ENCODE results near the gene RETREG2.

The RETREG2 gene

DNA sequence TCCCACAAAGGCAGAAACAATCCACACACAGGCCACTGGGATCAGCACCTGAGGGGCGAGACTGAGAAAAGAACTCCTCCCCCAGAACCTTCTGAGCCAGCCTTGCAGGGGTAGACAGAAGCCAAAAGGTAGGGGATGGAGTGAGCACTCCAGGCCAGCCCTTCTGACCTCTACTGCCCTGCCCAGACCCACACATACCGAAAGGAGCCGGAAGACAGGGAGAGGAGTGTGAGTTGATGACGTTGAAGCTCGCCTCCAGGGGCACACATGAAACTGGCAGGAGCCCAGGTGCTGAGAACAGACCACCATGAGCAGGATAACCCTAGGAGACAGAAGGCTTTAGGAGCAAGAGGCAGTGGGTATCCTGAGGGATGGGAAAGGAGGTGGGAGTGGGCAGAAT, 10.1 kb upstream of the RETREG2 start:
- H3K4me3 ChIP-seq (ENCODE audit: low read depth, low read length): no peak overlapping the region
- DNase-seq (ENCODE audit: low read depth): no peak

DNA sequence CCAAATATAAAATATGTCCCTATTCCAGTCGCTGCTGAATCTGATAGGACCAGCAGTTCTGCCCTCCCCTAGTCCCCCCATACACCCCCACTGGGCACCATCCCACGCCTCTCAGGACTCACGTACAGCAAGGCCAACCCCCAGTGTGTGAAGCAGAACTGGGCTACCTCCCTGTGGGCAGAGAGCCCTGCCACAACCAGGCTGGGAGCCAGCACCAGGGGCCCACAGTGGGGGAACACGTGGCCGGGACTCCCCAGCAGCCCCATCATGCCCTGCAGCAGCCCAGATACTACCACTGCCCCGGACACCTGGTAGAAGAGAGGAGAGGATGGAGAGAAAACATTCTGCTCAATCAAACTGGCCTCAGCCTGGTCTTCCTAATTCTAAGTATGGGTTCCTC, 9.5 kb upstream of the RETREG2 start:
- H3K4me3 ChIP-seq (ENCODE audit: low read depth, low read length): no peak overlapping the region
- no peak for DNase-seq (ENCODE audit: low read depth)

DNA sequence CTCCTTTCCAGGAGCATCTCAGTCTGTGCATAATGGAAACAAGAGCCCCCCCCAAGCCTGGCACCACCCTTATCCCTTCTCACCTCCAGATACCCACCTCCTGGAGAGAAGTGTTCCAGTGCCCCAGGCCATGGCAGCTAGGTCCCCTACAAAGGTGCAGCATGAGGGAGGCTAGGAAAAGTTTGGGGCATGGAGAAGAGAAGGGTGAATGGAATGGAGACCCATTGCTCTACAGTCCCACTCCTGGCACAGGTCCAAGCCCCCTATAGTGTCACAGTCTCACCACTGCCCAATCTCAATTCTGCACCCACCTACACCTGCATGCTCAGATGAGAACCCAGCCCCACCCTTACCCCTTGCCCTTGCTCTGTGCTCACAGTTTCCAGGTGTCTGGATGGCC, 9.1 kb upstream of the RETREG2 start:
- DNase-seq (ENCODE audit: low read depth): no peak
- no peak overlapping the region for H3K4me3 ChIP-seq (ENCODE audit: low read depth, low read length)

DNA sequence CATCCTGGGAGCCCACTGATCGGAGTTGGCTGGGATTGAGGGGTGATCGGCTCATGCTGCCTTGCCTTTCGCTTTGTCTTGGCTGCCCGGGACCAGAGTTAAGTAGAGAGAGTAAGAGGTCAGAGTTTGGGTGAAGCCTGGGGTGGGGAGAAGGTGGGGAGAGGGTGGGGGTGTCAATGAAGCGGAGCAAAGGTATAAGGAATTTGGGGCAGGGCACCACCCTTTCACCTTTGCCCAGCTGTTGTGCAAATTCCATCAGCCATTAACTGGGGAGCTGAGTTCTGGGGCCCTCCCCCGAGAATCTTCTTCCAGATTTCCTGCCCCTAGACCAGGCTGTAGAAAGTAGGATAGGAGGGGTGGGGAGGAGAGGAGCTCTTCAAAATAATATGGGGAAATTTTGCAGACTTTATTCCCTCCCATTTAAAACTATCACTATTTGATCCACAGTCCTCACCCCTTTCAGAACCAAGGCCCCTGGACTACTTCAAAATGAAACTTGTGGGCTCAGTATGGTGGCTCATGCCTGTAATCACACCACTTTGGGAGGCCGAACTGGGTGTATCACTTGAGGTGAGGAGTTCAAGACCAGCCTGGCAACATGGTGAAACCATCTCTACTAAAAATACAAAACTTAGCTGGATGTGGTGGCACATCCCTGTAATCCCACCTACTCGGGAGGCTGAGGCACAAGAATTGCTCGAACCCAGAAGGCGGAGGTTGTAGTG, 8.0 kb upstream of the RETREG2 start, which contains the start of gene SLC23A3:
SLC23A3 (minus strand) TSS at position 100 of the 725 bp plus-strand sequence; CDS start at position 55, 45 bp downstream.
- no peak within 1 kb of the TSS for H3K4me3 ChIP-seq (ENCODE audit: low read depth, low read length)
- DNase-seq (ENCODE audit: low read depth): no peak

DNA sequence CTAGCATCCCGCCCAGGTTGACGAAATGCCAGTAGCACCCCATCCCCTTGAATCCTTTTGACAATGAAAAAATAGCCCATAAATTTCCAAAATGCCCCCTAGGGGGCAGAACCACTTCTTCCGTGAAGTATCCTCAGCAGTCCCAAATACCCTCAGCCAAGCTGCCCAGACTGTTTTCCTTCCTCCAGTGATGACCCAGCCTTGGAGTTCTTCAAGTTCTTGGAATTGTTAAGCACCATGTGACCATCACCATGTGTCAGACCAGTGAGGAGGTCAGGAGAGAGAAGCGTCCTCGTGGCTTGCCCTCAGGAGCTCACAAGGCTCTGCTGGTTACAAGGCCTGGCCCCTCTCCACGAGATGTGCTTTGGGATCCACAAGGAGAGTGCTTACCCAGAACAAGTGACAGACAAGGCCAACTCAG, 6.8 kb upstream of the RETREG2 start:
- peak; percentile 51 for DNase-seq (ENCODE audit: low read depth)
- no peak overlapping the region for H3K4me3 ChIP-seq (ENCODE audit: low read depth, low read length)

DNA sequence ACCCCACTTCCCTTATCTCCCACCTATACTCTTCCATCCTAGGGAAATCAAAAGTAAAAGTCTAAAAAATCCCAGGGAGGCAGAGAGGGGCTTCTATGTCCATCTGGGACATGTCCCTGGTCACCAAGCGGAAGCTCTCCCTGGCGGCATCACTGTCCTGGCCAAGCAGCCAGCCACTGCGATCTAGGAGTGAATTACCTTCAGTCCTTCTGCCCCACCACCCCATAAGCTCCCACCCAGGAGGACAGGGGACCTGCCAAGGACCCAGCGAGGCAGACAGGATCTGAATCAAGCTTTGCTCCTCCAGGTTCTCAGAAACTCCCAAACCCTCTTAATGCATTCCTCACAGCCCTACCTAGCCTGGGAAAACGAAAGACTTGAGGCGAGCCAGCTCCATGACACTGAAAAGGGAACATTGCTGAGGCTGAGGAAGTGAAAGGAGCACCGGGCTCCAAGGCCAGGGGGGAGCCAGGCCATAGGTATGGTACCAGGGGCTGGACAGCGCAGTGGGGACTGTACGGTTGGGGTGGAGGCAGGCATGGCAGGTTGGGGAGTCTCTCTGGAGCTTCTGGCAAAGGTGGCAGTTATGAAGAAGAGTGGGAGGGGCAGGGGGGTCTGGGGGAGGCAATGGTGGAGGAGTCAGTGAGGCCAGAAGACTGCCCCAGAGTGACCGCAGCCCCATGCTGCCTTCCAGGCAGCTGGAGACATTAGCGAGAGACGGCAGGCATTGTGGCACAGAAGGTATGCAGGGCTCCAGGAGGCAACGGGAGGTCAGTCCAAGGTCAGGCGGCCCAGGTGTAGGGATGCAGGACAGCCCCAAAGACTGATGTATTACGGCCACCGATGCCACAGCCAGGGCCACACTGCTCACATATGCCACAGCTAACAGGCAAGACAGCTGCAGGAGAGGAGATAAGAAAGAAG, 5.6 kb upstream of the RETREG2 start:
- DNase-seq (ENCODE audit: low read depth): no peak
- no peak overlapping the region for H3K4me3 ChIP-seq (ENCODE audit: low read depth, low read length)

DNA sequence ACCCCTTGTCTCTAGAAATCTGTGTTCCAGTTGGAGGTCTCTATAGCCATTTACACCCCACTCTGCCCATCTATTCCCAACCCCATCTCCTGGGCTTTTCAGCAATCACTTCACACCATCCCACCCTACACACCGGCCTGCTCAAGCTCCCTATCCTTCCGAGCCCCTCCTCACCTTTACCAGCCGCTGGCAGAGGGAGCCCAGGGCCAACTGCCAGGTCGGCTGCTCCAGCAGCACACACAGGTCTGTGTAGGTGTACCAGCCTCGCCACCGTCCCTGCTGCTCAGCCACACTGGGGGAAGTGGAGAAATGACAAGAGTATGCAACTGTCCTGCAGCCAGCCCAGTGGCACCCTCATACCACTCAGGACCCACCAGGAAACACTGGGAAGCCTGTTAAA, 4.9 kb upstream of the RETREG2 start:
- H3K4me3 ChIP-seq (ENCODE audit: low read depth, low read length): no peak overlapping the region
- no peak for DNase-seq (ENCODE audit: low read depth)

DNA sequence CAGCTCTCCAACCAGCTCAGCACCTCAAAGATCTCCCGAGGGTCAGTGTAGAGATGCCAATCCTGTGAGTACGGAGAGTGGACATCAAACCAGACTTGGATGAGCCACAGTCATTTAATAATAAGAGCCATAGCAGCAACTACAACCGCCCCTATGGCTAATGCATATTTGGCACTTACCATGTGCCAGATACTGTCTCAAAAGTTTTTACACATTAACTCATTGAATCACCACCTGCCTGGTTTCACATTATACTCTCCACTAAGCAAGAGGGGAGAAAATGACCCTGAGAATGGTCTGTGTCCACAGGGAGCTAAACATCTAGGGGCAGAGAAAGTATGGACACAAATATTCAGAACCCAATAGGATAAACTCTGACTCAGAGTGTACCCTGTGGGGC, 3.9 kb upstream of the RETREG2 start:
- H3K4me3 ChIP-seq (ENCODE audit: low read depth, low read length): no peak overlapping the region
- DNase-seq (ENCODE audit: low read depth): no peak

DNA sequence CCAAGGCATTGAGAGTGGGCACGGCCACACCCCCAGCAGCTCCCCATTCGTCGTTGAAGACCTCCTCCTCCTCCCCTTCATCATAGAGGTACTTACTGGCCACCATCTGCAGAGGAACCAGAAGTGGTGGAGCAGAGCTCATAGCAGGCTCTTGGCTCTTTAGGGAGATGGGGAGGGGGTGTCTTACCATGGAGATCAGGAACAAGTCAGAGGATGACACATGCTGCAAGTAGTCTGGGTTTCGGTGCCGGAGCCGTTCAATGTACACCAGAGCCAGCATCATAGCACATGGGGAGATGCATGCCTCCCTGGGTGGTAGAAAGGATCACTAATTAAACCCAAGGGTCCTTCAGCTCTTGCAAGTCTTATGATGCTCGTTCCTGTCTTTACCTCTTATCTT, 3.3 kb upstream of the RETREG2 start:
- DNase-seq (ENCODE audit: low read depth): no peak
- no peak overlapping the region for H3K4me3 ChIP-seq (ENCODE audit: low read depth, low read length)

DNA sequence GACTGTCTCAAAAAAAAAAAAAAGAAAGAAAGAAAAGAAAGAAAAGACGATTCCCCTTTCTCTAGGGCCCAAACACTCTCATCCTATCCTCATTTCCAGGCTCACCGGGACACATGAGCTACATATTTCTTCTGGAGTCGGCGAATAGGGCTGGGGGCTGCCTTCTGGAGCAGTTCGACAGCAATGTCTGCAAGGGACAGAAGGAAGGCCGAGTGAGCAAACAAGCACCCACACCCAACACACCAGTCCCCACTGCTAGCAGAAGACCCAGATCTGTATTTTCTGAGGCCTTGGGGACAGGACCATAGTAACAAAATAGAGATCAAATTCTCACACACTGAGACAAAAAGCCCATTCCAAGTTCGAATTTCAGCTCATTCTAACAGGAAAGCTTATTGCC, 2.6 kb upstream of the RETREG2 start:
- no peak for DNase-seq (ENCODE audit: low read depth)
- H3K4me3 ChIP-seq (ENCODE audit: low read depth, low read length): peak overlapping the region; percentile 82

DNA sequence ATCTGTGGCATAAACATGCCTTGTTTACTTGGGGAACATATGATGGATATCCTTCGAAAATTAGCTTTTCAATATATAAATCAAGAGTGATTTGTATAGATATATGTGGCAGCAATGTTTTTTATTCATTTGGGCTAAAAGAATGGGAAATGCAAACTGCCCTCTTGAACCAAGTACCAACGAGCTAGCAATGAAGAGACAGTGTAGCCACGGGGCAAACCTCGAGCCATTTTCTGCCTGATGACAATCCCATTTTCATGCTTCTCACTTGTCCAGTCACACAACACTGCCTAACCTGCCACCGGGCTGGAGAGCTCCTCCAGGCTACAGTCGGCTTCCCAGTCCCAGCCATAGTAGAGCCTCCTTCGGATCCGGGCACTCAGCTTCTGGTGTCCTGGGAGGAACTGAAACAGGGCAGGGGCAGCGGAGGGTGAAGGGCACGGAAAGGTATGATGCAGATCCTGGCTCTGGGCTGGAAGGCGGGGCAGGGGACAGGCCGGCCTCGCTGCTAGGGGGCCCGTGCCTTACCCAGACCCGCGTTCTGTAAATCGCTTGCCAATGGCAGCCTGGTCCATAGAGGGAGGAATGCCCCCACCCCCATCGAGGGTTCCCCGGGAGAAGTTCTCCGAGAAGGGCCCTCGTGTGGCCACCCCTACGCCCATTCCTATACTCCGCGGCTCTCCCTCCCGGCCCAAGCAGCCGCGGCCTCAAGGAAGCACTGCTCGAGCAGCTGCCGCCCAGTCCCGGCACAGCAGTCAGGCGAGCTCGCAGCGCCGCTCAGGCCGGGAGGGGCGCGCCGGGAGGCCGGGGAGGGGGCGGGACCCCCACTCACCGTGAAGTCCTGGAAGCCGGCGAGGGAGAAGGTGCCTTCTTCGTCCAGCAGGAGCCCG, 1.9 kb upstream of the RETREG2 start:
- no peak for DNase-seq (ENCODE audit: low read depth)
- peak overlapping the region; percentile 82 for H3K4me3 ChIP-seq (ENCODE audit: low read depth, low read length)

DNA sequence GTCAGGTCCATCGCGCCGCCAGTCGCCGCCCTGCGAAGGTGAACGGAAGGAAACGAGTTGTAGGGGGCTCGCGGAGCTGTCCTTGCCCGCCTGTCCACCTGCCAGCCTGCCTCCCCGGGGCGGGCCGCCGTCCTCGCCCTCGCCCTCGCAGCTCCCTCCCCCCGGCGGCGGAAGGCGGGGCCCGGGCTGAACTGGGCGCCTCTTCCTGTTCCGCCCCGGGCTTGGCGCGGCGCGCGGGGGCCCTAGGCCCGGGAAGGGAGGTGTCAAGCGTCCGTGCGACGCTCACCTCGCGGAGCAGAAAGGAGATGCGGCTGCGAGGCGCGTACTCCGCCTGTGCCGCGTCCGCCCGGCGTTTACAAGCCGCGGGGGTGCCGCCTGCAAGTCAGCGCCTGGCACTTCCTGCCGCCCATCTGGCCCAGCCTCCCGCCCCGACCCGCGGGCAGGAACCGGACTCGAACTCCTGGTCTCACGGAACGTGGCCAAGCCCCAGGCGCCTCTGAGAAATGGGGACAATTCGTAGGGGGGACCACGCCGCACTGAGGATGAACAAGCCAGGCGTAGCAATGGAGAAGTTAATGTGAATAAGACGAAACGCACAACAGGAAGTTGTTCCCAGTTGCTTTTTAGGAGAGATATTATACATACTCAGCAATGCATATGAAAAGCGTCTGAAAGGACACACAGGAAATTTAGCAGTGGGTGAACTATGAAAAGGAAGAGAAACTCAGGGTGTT, 1.1 kb upstream of the RETREG2 start, which contains the start of gene CNPPD1:
CNPPD1 (minus strand) TSS at position 108 of the 734 bp plus-strand sequence; CDS start at position 11, 97 bp downstream.
- DNase-seq (ENCODE audit: low read depth): no peak
- H3K4me3 ChIP-seq (ENCODE audit: low read depth, low read length): peak within 1 kb of the TSS; percentile 82

DNA sequence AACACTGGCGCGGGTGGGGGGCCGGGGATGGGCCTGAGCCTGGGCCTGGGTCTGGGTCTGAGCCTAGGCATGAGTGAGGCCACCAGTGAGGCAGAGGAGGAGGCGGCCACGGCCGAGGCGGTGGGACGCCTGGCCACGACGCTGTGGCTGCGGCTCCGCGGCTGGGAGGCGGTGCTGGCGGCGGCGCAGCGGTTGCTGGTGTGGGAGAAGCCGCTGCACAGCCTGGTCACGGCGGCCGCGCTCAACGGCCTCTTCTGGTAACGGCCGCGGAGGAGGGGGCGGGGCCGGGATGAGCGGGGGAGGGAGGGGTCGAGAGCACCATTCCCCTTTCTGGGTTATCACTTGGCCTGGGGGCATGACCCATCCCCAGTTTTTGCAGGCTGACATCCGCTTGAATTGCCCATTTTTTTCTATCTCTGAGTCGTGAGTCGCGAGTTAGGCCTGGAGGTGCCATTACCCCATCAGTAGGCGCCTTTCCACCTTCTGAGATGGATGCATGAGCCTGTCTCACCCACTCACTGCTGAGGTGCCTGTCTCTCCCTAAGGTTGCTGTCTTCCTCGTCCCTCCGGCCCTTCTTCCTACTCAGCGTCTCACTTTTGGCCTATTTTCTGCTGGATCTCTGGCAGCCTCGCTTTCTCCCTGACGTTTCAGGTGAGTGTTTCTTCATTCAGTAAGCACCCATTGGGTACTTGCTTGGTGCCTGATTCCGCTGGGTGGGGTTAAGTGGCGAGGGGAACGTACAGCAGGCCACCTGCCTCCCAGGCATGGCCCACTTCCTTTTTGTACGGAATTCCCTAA, 501 bp downstream of the RETREG2 start:
- peak overlapping the region; percentile 82 for H3K4me3 ChIP-seq (ENCODE audit: low read depth, low read length)
- no peak for DNase-seq (ENCODE audit: low read depth)

DNA sequence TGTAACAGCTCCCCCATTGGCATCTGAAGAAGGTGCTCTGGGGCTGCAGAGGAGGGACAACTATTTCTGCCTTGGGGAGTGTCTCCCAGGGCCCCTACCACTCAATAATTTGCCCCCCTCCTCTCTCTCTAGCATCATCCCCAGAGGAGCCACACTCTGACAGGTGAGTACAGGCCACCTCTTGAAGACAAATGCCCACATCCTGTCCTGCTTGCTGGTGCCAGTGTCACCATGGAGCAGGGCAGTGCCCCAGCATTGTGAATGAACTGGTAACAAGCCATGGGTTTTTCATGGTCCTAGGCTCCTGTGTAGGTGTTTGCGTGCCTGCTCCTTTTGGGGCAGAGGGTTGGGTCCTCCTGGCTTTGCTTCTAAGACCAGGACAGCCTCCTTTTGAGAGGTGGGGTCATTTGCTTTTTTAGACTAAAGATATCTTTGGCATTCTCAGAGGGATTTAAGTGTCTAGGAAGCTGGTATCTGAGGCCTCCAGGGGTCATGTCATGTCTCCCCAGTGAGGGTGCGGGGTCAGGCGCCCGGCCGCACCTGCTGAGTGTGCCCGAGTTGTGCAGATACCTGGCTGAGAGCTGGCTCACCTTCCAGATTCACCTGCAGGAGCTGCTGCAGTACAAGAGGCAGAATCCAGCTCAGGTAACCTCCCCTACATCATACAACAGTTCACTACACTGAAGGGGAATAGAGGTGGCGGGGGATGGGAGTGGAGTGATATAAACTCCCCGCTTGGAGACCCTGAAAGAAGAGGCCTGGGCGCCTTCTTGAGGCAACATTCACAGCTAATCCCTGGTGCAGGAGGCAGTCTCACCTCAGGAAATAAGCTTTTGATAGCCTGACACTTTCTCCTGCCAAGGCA, 1.8 kb downstream of the RETREG2 start:
- no peak for DNase-seq (ENCODE audit: low read depth)
- H3K4me3 ChIP-seq (ENCODE audit: low read depth, low read length): no peak overlapping the region

DNA sequence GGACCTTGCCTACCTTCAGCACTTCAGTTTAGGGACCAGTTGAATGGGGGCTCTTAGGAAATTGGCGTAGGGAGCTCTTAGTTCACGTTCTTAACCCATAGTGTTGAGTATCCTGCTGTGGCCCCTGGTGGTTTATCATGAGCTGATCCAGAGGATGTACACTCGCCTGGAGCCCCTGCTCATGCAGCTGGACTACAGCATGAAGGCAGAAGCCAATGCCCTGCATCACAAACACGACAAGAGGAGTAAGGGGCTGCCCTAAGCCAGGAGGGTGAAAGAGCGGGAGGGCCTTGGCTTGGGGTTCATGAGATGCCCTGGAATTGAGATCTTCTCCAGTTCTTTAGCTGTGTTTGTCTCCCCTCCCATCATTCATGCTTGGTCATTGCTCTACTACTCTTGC, 2.9 kb downstream of the RETREG2 start:
- no peak for DNase-seq (ENCODE audit: low read depth)
- no peak overlapping the region for H3K4me3 ChIP-seq (ENCODE audit: low read depth, low read length)

DNA sequence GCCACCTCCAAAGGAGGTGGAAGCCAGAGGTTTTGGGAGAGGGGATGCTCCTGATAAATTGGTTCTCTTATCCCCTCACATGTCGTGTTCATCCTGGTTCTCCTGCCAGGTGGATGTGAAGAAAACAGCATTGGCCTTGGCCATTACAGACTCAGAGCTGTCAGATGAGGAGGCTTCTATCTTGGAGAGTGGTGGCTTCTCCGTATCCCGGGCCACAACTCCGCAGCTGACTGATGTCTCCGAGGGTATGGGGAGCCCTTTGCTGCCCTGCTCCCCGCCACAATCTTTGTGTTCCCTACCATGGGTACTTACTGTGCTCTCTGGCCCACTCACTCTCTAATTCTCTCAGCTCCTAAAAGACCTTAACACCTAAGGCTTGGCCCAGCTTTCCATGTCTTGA, 3.5 kb downstream of the RETREG2 start:
- no peak overlapping the region for H3K4me3 ChIP-seq (ENCODE audit: low read depth, low read length)
- DNase-seq (ENCODE audit: low read depth): no peak
